HCT116 (cell line): ENCODE data around the gene PINK1. TPM values are rescaled to one million over a fixed set of nuclear protein-coding genes. Genes with fewer than 3 reads are reported as not detected.

Experiments
- ATAC-seq: fragments of 200-7000 bp; cut with Tn5 transposase; 2 replicates; pipeline ENCODE4 v1.9.1; 2020; ENCODE audit warnings: mild to moderate bottlenecking, moderate library complexity
- BruUV-seq: library from RNA; stranded (reverse); fragments of 400-500 nt; replicated peaks from 2 replicates; lab custom pipeline; 2021; lab: Mats Ljungman, UMichigan
- CTCF ChIA-PET: fragments of 300-600 bp; sonication (Branson Sonifier 250); formaldehyde crosslinking; loops from one replicate; lab custom pipeline; 2021; ENCODE audit warnings: antibody characterized with exemption; lab: Charles Lee
- POLR2A ChIA-PET: fragments of 300-600, 350-600 bp; sonication (Branson Sonifier 250); formaldehyde crosslinking; loops from one replicate; lab custom pipeline; 2021; ENCODE audit warnings: antibody characterized with exemption; lab: Charles Lee
- RAD21 ChIA-PET, 2 experiments: fragments of 300-600 bp; sonication (Branson Sonifier 250); formaldehyde crosslinking; loops; one replicate each; lab custom pipeline; 2023; ENCODE audit warnings: low total read pairs in 2 of 2; ENCODE audit not compliant: uncharacterized antibody in 2 of 2, unreplicated experiment in 2 of 2, low non-redundant PET in 1 of 2; lab: Charles Lee
- DNase-seq: peaks from one replicate; pipeline ENCODE4 v3.0.0-alpha.2; 2010; ENCODE audit warnings: low read depth, low spot score
- H2AFZ ChIP-seq: fragments of 200-600 bp; shearing (Covaris generic), sonication (generic); 2 replicates; pipeline ENCODE4 v1.6.1; 2017; ENCODE audit warnings: low read depth, mixed run types, mixed read lengths, antibody characterized with exemption, low read length; ENCODE audit not compliant: poor library complexity, severe bottlenecking
- H3K27ac ChIP-seq: 2 replicates; pipeline ENCODE4 v1.5.1; 2012; ENCODE audit warnings: low read depth, low read length
- H3K27me3 ChIP-seq: fragments of 200-600 bp; sonication (generic); 2 replicates; pipeline ENCODE4 v1.6.1; 2016; ENCODE audit warnings: mixed run types, low read length, mixed read lengths; ENCODE audit not compliant: insufficient read depth
- H3K36me3 ChIP-seq, 2 experiments: fragments of 200-500 bp in 1 of 2; fragments of 200-600 bp in 1 of 2; sonication (Bioruptor generic) in 1 of 2; sonication (generic) in 1 of 2; 2 replicates each; pipeline versions ENCODE4 v1.5.1 to v1.6.1; 2014 to 2016; ENCODE audit warnings: low read length in 2 of 2, inconsistent platforms in 1 of 2, mixed read lengths in 1 of 2, mixed run types in 1 of 2; ENCODE audit not compliant: insufficient read depth in 2 of 2, control insufficient read depth in 1 of 2
- H3K4me1 ChIP-seq, 2 experiments: fragments of 200-600 bp in 1 of 2; sonication (generic) in 1 of 2; 2 replicates each; pipeline versions ENCODE4 v1.5.1 to v1.6.1; 2012 to 2017; ENCODE audit warnings: low read length in 2 of 2, inconsistent platforms in 1 of 2, mild to moderate bottlenecking in 1 of 2, mixed read lengths in 1 of 2, mixed run types in 1 of 2, moderate library complexity in 1 of 2; ENCODE audit not compliant: insufficient read depth in 2 of 2, control insufficient read depth in 1 of 2
- H3K4me2 ChIP-seq: fragments of 200-600 bp; sonication (generic); 2 replicates; pipeline ENCODE4 v1.6.1; 2017; ENCODE audit warnings: mixed run types, low read length, mixed read lengths
- H3K4me3 ChIP-seq, 2 experiments: fragments of 200-600 bp in 1 of 2; sonication (generic) in 1 of 2; replicated peaks in 1 of 2; 2 replicates each; pipeline ENCODE4 v1.5.1; 2011 to 2016; ENCODE audit warnings: low read length in 2 of 2, control low read depth in 1 of 2, low read depth in 1 of 2, mild to moderate bottlenecking in 1 of 2, mixed read lengths in 1 of 2, mixed run types in 1 of 2
- H3K79me2 ChIP-seq: fragments of 200-600 bp; sonication (generic); 2 replicates; pipeline ENCODE4 v1.6.1; 2017; ENCODE audit warnings: mild to moderate bottlenecking, mixed run types, low read length, moderate library complexity, mixed read lengths; ENCODE audit not compliant: insufficient read depth
- H3K9ac ChIP-seq: fragments of 200-600 bp; sonication (generic); 2 replicates; pipeline ENCODE4 v1.6.1; 2016; ENCODE audit warnings: low read length, mixed read lengths
- H3K9me2 ChIP-seq: fragments of 200-600 bp; sonication (generic), shearing (Covaris generic); 2 replicates; pipeline ENCODE4 v1.6.1; 2017; ENCODE audit warnings: mixed run types, mild to moderate bottlenecking, moderate library complexity; ENCODE audit not compliant: insufficient read depth
- H3K9me3 ChIP-seq, 2 experiments: fragments of 200-500 bp in 1 of 2; fragments of 200-600 bp in 1 of 2; sonication (Bioruptor generic) in 1 of 2; sonication (generic) in 1 of 2; 2 replicates each; pipeline ENCODE4 v1.6.1; 2014 to 2017; ENCODE audit warnings: low read length in 2 of 2, mixed read lengths in 2 of 2, inconsistent platforms in 1 of 2, low read depth in 1 of 2, mild to moderate bottlenecking in 1 of 2, mixed run types in 1 of 2, moderate library complexity in 1 of 2; ENCODE audit not compliant: control insufficient read depth in 1 of 2, insufficient read depth in 1 of 2
- H4K20me1 ChIP-seq: fragments of 200-600 bp; sonication (generic), shearing (Covaris generic); 2 replicates; pipeline ENCODE4 v1.6.1; 2017; ENCODE audit warnings: mixed run types, mild to moderate bottlenecking, moderate library complexity; ENCODE audit not compliant: insufficient read depth
- FOSL1 ChIP-seq: IDR thresholded peaks from 2 replicates; pipeline ENCODE4 v1.6.1; 2012; ENCODE audit warnings: low read depth
- MAX ChIP-seq: IDR thresholded peaks from 2 replicates; pipeline ENCODE4 v1.6.1; 2012
- POLR2A ChIP-seq: IDR thresholded peaks from 2 replicates; pipeline ENCODE4 v1.7.0; 2011; ENCODE audit warnings: borderline replicate concordance; ENCODE audit not compliant: insufficient read depth, insufficient read length; ENCODE audit errors: extremely low read depth
- SIN3A ChIP-seq: IDR thresholded peaks from 2 replicates; pipeline ENCODE4 v1.6.1; 2012; ENCODE audit warnings: low read depth
- SP1 ChIP-seq: IDR thresholded peaks from 2 replicates; pipeline ENCODE4 v1.6.1; 2012; ENCODE audit warnings: low read depth
- YY1 ChIP-seq: IDR thresholded peaks from 2 replicates; pipeline ENCODE4 v1.6.1; 2011; ENCODE audit warnings: low read length, low read depth, moderate library complexity, mild to moderate bottlenecking; ENCODE audit not compliant: insufficient replicate concordance; ENCODE audit errors: extremely low read depth
- ZNF274 ChIP-seq: fragments of 200-500 bp; sonication (Bioruptor generic); IDR thresholded peaks from 2 replicates; pipeline ENCODE4 v1.6.1; 2014; ENCODE audit warnings: mild to moderate bottlenecking, low read depth, low read length, inconsistent platforms
- intact Hi-C: fragments of 100-400 bp; cut with micrococcal nuclease; formaldehyde crosslinking; loops from 2 replicates; pipeline ENCODE4 v1.10.0; 2022
- total RNA-seq: library from RNA; stranded (reverse); gene quantifications from one replicate; pipeline ENCODE4 v1.2.1, GENCODE V29; 2021; ENCODE audit not compliant: unreplicated experiment

Gene PINK1
- total RNA-seq, 1 experiment from 2014 or later = 29.4 TPM

GRCh38 chr1:20693623-20694022 lies 60.4 kb downstream of the PINK1 start:
- TF ChIP-seq YY1 = no peak
- TF ChIP-seq SP1 = no peak
- no peak for TF ChIP-seq POLR2A
- no peak for TF ChIP-seq MAX
- peaks cover 15 to 32% of the 10 kb centered on the region in 2 experiments for H3K4me1 ChIP-seq
- no peaks in the 10 kb centered on the region for H3K9me2 ChIP-seq
- no peak overlapping the region for H3K9ac ChIP-seq
- no peaks in the 10 kb centered on the region for H4K20me1 ChIP-seq
- no peaks in the 10 kb centered on the region for H3K36me3 ChIP-seq
- RAD21 ChIA-PET = no interaction called here
- no peak overlapping the region for H3K4me3 ChIP-seq
- H3K27ac ChIP-seq = no peak overlapping the region
- H3K9me3 ChIP-seq = no peaks in the 10 kb centered on the region
- BruUV-seq = no TSS peak
- POLR2A ChIA-PET = no interaction called here
- ATAC-seq (no peak), DNase-seq (no peak)
- intact Hi-C loops = no loop called here
- H3K79me2 ChIP-seq = no peaks in the 10 kb centered on the region
- no peak overlapping the region for H3K4me2 ChIP-seq
- H3K27me3 ChIP-seq = no peaks in the 10 kb centered on the region
- no peak overlapping the region for H2AFZ ChIP-seq
- CTCF ChIA-PET = interaction anchor here (1.0 to 2.1 kb wide), 2 partner anchors 118 to 502 kb away, joined by 4 to 5 read pairs; no protein-coding TSS in a partner anchor

GRCh38 chr1:20695515-20695914 lies 62.3 kb downstream of the PINK1 start:
- Histone ChIP-seq H3K4me2 (no peak overlapping the region; the same call in 1 of the 2 replicates), H3K9me3 (no peaks in the 10 kb centered on the region), H3K4me3 (no peak overlapping the region), H3K9ac (no peak overlapping the region), H3K36me3 (no peaks in the 10 kb centered on the region), H4K20me1 (no peaks in the 10 kb centered on the region), H3K4me1 (peaks cover 25 to 39% of the 10 kb centered on the region in 2 experiments), H3K9me2 (no peaks in the 10 kb centered on the region), H3K27me3 (no peaks in the 10 kb centered on the region), H2AFZ (no peak overlapping the region), H3K27ac (no peak overlapping the region), H3K79me2 (no peaks in the 10 kb centered on the region)
- POLR2A ChIA-PET = no interaction called here
- DNase-seq (no peak), ATAC-seq (no peak)
- no TSS peak for BruUV-seq
- no peak for TF ChIP-seq ZNF274
- TF ChIP-seq FOSL1 = no peak
- no peak for TF ChIP-seq POLR2A
- no peak for TF ChIP-seq SP1
- no peak for TF ChIP-seq MAX
- TF ChIP-seq SIN3A = no peak
- RAD21 ChIA-PET = no interaction called here
- intact Hi-C loops = no loop called here
- CTCF ChIA-PET = interaction anchor here (1.1 to 2.4 kb wide), 2 partner anchors 33 to 500 kb away, joined by 4 to 7 read pairs; no protein-coding TSS in a partner anchor
